ENCODE measurements around the gene SLC24A1. TPM values are rescaled to one million over a fixed set of nuclear protein-coding genes. Genes with fewer than 3 reads are reported as not detected.

Gene SLC24A1
- polyA plus RNA-seq, 1 donor (not counting 4 experiments of a cell fraction or from before 2014, with no cell fraction given) = 4.0 TPM

DNA sequence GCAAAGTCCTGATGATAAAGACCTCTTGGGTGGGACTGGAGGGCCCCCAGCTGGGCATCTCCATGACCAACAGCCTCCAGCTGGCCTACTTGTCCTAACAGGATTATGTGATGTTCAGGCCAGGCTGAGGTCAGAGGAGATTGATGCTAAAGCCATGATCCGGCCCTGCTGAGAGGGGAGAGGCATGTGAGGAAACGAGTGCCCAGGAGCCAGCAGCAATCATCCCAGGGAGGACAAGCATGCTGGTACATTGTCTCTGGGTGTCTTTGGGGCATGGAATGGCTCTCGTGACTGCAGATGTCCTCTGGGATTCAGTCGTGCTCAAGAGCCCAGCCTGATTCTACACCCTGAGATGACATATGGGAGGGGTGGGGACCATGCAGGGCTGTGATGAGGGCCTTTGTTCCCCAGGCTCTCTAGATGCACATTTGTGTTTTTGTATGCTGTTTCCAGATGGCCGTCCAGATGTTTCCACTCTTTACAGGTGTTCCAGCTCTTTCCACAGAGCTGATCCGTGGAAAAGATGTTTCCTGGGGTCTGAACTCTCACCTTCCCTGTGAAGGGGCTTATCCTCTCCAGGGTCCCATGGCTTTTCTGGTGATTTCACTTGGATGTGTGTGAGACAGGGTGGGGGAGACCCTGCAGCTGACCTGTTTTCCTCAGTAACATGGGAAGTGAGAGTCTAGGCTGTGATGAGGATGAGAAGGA is 20.2 kb downstream of the SLC24A1 start:
- TF ChIP-seq EZH2 (IDR thresholded peaks at IDR 0.05; ENCODE audit: low read length) = no peak
- TF ChIP-seq CTCF (optimal IDR thresholded peaks at IDR 0.05 in 1 of 3, IDR thresholded peaks at IDR 0.05 in 1 of 3, conservative IDR thresholded peaks at IDR 0.05 in 1 of 3; ENCODE audit: extremely low read depth in 1 of 3, insufficient read depth in 2 of 3, low read length in 3 of 3) = no peak
- H3K36me3 ChIP-seq (ENCODE audit: control insufficient read depth in 2 of 2, extremely low read depth in 1 of 2, insufficient read depth in 2 of 2, low read length in 2 of 2) = peaks cover 0 to 4% of the 10 kb centered on the region in 2 experiments
- H3K9ac ChIP-seq (ENCODE audit: control insufficient read depth, extremely low read depth, insufficient read depth, low read length) = no peak overlapping the region
- H3K27me3 ChIP-seq (ENCODE audit: control insufficient read depth, extremely low read depth, insufficient read depth, low read length) = no peaks in the 10 kb centered on the region
- no peaks in the 10 kb centered on the region for H4K20me1 ChIP-seq (ENCODE audit: control insufficient read depth, extremely low read depth, insufficient read depth, low read length)
- DNase-seq (ENCODE audit: low read depth, low spot score) (no peak), FAIRE-seq (no peak)
- no peak overlapping the region for H2AFZ ChIP-seq (ENCODE audit: control insufficient read depth, low read length)
- no peak overlapping the region for H3K4me3 ChIP-seq (ENCODE audit: control insufficient read depth in 2 of 3, extremely low read depth in 1 of 3, insufficient read depth in 2 of 3, low read depth in 1 of 3, low read length in 3 of 3)
- dilution Hi-C loops (cut with MboI; ENCODE audit: extremely low pct_ligation_motif_present, low sequenced_read_pairs) = no loop called here
- no peaks in the 10 kb centered on the region for H3K9me1 ChIP-seq (ENCODE audit: control insufficient read depth, extremely low read depth, insufficient read depth, low read length)
- peak overlapping the region; percentile 27 for H3K4me2 ChIP-seq (ENCODE audit: control insufficient read depth, extremely low read depth, insufficient read depth, low read depth, low read length)
- H3K79me2 ChIP-seq (ENCODE audit: control insufficient read depth, insufficient read depth, low read length) = no peaks in the 10 kb centered on the region
- H3K4me1 ChIP-seq (ENCODE audit: control insufficient read depth, extremely low read depth, insufficient read depth, low read length) = peaks cover 14% of the 10 kb centered on the region
- H3K27ac ChIP-seq (ENCODE audit: control insufficient read depth, insufficient read depth, low read length) = no peak overlapping the region
- H3K9me3 ChIP-seq (ENCODE audit: control insufficient read depth, low read depth, low read length) = no peaks in the 10 kb centered on the region

DNA sequence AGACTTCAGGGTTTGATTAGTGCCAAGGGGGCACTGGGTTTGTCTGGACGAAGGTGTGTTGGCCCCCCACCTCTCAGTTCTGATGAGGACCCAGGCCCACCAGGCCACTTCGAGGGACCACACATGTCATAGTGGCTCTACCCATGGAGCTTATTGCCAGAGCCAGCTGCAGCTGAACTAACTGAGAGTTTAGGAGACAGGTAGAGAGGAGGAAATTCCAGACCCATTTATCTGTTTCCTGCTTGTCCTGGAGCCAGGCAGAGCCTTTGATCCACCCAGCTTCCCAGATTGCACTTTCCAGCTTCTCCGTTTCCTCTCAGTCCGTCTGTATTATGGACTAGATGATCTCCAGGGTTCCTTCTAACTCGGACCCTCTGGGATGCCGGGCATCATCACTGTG is 20.9 kb downstream of the SLC24A1 start:
- no peak overlapping the region for H3K9ac ChIP-seq (ENCODE audit: control insufficient read depth, extremely low read depth, insufficient read depth, low read length)
- dilution Hi-C loops (cut with MboI; ENCODE audit: extremely low pct_ligation_motif_present, low sequenced_read_pairs) = no loop called here
- H3K79me2 ChIP-seq (ENCODE audit: control insufficient read depth, insufficient read depth, low read length) = no peaks in the 10 kb centered on the region
- DNase-seq (ENCODE audit: low read depth, low spot score) (no peak), FAIRE-seq (peak; percentile 44)
- no peaks in the 10 kb centered on the region for H3K9me3 ChIP-seq (ENCODE audit: control insufficient read depth, low read depth, low read length)
- peak overlapping the region; percentile 27 for H3K4me2 ChIP-seq (ENCODE audit: control insufficient read depth, extremely low read depth, insufficient read depth, low read depth, low read length)
- H3K36me3 ChIP-seq (ENCODE audit: control insufficient read depth in 2 of 2, extremely low read depth in 1 of 2, insufficient read depth in 2 of 2, low read length in 2 of 2) = peaks cover 0 to 4% of the 10 kb centered on the region in 2 experiments
- no peaks in the 10 kb centered on the region for H3K27me3 ChIP-seq (ENCODE audit: control insufficient read depth, extremely low read depth, insufficient read depth, low read length)
- no peak overlapping the region for H3K4me3 ChIP-seq (ENCODE audit: control insufficient read depth in 2 of 3, extremely low read depth in 1 of 3, insufficient read depth in 2 of 3, low read depth in 1 of 3, low read length in 3 of 3)
- TF ChIP-seq EZH2 (IDR thresholded peaks at IDR 0.05; ENCODE audit: low read length) (no peak), CTCF (optimal IDR thresholded peaks at IDR 0.05 in 1 of 3, IDR thresholded peaks at IDR 0.05 in 1 of 3, conservative IDR thresholded peaks at IDR 0.05 in 1 of 3; ENCODE audit: extremely low read depth in 1 of 3, insufficient read depth in 2 of 3, low read length in 3 of 3) (no peak)
- peaks cover 2% of the 10 kb centered on the region for H3K9me1 ChIP-seq (ENCODE audit: control insufficient read depth, extremely low read depth, insufficient read depth, low read length)
- H3K27ac ChIP-seq (ENCODE audit: control insufficient read depth, insufficient read depth, low read length) = no peak overlapping the region
- no peaks in the 10 kb centered on the region for H4K20me1 ChIP-seq (ENCODE audit: control insufficient read depth, extremely low read depth, insufficient read depth, low read length)
- H3K4me1 ChIP-seq (ENCODE audit: control insufficient read depth, extremely low read depth, insufficient read depth, low read length) = peaks cover 14% of the 10 kb centered on the region
- peak overlapping the region; percentile 6 for H2AFZ ChIP-seq (ENCODE audit: control insufficient read depth, low read length)

All from keratinocyte (primary cell).